Right lobe of liver (tissue), 4 donors: Measurements from ENCODE around the gene WNK1.

Source experiments
- CTCF ChIP-seq, 4 donors: fragments of 200-600 bp in 3 of 4; fragments of 450-650 bp in 1 of 4; IDR thresholded peaks; one replicate each; pipeline versions ENCODE4 v1.5.1 to v1.8.0; 2016 to 2022; ENCODE audit warnings: antibody characterized with exemption in 4 of 4, mild to moderate bottlenecking in 2 of 4
- POLR2A ChIP-seq: fragments of 450-650 bp; IDR thresholded peaks from one replicate; pipeline ENCODE4 v1.6.1; 2017; ENCODE audit warnings: antibody characterized with exemption, mild to moderate bottlenecking
- donor health status: DM: no; HTN: no; CAD: no.
- donor health status: DM: no; HTN: no; CAD: no.
- donor health status: DM: no; HTN: yes; CAD: no.

DNA sequence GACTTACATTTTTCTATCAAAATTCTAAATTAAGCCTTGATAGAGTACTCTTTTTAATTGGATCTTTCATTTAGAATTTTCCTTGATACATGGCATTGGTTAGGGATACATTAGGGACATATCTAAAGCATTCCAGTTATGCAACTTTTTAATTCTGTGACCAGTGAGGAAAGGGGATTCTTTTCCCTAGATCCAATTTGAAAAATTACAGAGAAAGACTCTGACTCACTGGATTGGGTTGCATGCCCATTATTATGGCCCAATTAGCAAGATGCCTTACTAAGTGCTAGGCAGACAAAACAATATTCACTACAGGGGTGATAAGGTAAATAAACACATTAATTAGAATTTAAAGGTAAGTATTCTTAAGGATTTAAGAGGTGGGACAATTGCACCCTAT lies 202.4 kb downstream of the WNK1 start:
- no peak for TF ChIP-seq CTCF (IDR thresholded peaks at IDR 0.05)
- TF ChIP-seq POLR2A, result no peak
